HG02970 (cell line): ENCODE data around the gene NR6A1.

Source experiments
- ATAC-seq: cut with Tn5 transposase; IDR thresholded peaks from one replicate; pipeline ENCODE4 v1.9.1; 2021; ENCODE audit warnings: mild to moderate bottlenecking, moderate library complexity, moderate number of reproducible peaks; ENCODE audit not compliant: unreplicated experiment, low FRiP score

Gene NR6A1

DNA sequence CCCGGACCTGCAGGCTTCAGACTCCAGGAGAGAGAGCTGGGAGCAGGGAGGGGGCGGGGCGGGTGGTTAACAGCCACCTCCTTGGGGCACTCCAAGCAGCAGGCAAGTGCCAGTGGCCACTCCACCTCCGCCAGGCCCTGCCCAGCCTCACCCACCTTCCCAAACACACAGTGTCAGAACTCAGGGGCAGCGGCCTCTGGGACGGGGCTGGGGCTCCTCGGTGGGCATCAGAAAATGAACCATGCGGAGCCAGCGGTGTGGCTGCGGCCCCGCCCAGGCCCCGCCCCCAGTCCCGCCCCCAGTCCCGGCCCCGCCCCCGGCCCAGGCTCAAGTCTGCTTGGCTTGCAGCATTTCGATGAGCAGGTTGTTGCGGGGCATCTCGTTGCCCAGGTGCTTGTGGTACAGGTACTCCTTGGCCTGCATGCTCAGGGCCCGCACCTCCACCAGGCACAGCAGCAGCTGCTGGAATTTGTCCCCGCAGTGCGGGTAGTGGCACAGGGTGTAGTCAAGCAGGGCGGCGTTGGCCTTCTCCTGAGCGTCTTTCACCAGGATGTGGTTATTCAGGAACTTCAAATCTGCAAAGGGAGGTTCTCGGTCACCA is 288.6 kb downstream of the NR6A1 start:
- no peak for ATAC-seq

DNA sequence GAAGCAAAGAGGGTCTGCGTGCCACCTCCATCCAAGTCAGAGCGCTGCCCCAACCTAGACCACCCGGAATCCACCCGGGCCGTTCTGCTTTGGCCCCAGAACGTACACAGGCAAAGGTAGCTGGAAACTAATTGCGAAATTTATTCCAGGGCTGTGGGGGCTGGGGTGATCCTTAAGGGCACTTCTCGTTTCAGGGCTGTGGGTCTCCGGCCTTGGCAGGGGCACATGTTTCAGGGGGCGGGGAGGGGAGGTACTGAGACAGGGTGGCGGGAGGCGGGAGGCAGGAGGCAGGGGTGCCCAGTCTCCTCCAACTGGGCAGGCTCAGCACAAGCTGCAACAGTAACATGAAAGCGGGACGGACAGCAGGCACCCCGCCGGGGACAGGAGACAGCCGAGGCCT is 290.0 kb downstream of the NR6A1 start:
- no peak for ATAC-seq

DNA sequence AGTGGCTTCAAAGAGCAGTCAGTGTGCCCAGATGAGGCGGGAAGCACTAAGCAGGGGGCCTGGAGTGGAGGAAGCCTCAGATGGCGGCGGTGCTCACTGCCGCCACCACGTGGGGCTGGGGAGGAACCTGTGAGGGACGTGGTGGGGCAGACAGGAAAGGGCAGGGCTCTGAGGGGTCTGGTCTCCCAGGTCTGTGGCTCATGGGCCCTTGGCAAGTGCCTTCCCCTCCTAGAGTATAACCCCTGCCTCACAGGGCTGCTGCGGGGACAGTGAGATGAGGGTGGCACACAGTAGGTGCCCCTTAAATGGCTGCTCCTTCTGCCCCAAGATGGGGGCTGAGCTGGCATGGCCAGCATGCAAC is 290.5 kb downstream of the NR6A1 start:
- ATAC-seq: no peak

DNA sequence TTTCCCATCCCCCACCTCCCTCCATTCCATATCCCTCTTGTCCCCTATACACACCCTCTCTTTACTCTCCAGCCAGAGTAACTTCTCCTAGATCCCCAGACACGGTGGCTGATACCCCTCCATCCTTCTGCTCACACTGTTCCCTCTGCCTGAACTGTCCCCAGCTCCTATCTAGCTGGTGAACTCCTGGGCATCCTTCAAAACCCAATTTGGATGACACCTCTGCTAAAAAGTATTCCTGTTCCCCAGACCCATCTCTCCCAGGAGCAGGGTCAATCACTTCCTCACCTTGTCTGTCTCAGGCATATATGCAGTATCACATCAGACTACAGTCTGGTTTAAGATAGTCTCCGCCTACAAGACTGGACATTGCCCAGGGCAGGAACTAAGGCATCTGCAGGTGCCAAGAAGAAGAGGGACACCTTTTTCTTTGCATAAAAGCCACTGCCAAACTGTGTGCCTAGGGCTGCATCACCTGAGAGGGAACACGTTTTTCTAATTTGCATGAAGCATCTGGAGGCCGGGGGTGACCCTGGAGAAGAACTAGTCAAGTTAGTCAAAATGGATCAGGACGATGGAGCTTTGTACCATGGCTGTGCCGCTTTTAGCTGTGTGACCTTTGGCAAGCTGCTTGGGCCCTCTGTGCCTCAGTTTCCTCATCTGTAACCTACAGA is 291.0 kb downstream of the NR6A1 start:
- ATAC-seq: no peak

DNA sequence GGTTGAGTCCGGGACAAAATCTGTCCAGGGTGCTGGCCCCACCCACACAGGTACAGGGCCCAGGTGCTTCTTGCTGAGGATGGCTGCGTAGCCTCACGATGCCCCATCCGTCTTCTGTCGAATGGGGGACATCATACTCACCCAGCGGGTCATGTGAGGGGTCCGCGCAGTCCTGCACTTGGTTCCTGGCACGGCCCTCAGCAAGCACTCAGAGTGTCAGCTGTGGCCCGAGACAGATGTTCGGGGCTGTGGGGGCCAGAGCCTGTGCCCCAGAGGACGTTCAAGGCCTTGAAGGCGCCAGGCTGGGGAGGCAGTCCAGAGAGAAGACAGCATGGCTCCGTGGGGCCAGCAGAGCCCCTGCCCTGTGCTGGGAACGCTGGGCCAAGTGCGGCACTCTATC is 291.7 kb downstream of the NR6A1 start:
- ATAC-seq: no peak

DNA sequence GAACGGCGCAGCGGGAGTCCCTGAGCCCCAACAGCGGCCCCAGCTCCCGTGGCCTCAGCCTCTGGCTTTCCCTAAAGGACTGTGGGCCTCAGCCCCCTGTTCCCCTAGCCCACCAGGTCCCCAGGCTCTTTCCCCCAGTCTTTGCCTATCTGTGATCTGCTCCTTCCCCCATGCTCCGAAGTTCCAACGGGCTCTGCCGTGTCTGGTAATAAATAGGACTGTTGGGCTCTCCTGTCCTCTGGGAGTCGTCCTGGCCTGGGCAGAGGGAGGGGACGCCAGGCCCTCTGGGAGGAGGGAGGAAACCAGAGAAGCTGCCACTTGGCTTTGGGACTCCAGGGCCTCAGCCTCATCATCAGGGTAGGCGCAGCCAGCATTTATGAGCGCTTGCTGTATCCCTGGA is 292.8 kb downstream of the NR6A1 start:
- ATAC-seq: no peak

DNA sequence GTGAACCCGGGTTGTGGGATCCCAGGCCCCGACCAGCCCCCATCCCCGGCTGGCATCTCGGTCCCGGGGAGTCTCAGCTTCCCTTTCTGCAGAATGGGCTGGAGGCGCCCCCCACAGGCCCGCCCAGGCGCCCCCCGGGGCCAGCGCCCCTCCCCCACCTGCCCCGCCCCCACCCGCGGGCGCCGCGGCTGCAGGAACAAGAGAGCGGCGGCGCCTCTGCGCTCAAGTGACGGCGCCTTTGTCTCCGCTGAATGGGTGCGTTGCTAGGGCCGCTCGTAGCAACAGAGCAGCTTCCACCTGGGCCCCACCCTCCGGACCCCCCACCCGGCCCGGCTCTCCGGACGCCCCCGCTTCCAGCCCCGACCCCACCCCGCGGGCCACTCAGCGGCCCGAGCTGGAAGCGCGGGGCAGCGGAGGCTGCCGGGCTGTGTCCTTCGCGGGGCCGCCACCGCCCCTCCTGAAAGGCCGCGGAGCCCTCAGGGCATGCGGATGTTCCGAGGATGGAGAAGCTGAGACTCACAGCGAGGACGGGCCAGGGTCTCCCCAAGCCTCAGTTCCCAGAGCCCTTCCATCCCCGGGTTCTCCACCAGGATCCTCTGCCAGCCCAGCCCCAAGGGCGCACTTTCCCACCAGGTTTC is 293.3 kb downstream of the NR6A1 start:
- no peak for ATAC-seq

DNA sequence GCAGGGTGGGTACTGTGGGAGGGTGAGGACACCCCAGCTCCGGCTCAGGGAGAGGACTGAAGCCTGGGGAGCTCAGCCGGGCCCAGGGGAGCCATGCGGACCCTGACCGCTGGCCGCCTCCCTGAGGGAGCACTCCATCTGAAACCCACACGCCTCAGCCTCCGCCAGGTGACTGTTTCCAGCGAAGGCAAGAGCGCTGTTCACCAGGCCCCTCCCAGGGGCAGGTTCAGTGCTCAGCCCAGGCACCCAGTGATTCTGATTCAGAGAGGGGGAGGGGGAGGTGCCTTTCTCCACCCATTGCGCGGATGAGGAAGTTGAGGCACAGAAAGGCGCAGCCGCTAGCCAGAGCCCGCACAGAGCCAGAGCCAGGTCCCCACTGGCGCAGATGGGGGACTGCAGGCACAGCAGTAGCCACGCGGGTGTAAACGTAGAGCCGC is 293.9 kb downstream of the NR6A1 start:
- ATAC-seq: no peak

DNA sequence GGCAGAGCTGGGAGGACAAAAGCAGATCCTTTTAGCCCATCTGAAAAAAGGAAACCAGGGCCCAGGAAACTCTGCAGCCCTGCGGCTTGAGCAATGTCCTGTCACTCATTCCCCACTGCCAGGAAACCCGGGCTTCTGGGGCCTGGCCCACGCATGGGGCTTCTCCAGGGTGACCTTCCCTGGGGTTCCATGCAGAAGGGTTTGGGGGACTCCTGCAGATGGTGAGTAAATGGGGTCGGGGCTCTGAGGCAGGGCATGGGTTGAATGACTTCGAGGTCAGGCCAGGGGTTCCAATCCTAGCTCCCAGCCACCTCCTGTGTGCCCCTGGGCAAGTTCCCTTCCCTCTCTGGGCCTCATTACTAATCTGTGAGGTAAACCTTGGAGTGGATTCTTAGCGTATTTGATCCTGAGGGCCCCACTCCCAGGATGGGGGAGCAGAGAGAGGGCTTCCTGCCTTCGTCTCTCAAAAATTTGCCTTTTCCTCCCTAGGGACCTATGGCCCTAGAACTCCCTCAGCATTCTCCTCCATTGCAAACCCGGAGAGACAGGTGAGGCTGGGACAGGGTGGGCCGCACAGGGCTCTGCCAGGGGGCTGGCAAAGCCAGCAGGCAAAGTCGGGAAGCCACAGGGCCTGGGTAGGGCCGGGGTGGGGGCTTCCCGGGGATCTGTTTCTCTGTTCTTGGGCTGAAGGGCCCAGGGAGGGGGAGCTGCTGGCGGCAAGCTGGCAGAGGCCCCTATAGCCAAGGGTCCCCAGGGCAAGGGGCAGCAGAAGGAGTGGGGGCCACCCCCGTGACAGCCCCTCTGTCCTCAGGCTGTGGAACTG is 295.0 kb downstream of the NR6A1 start:
- ATAC-seq: no peak

DNA sequence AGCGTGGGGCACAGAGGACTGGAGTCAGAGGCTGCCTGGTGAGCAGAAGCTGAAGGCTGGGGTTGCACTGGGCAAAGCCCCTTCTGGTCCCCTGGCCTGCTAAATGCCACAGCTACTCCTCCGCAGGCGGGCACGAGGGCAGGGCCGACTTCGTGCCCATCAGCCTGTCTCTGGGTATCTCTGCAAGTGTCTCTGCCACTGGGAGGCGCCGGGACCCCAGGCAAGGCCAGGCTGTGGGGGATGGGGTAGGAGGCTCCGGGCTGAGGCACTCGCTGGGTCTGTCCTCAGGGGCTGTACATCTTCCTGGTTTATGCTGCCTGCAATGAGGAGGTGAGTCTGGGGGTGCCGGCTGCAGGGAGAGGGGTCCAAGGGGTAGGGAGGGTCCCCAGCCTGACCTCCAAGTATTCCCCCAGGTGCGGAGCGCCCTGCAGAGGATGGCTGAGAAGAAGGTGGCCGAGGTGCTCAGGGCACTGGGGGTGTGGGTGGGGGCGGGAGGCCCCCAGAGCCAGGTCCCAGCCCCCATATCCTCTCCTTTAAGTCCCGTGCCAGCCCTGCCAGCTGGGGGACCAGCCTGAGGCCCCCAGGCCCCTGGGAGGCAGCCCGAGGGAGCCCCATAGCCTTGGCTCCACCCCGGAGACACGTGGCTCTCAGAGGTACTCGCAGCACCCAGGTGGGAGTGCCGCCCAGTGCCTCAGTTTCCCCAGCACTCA is 295.8 kb downstream of the NR6A1 start:
- no peak for ATAC-seq

DNA sequence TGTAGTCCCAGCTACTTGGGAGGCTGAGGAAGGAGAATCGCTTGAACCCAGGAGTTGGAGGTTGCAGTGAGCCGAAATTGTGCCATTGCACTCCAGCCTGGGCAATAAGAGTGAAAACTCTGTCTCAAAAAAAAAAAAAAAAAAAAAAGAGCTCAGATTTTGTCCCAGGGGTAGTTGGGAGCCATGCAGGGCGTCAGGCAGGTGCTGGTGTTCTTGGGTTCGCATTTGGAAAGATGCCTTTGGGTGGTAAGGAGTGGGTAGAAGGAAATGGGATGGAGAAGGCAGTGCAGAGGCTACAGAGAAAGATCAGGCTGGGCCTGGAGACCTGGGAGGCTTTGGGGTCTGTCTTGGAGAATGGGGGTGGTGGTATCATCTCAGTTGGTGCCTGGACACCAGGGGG is 297.0 kb downstream of the NR6A1 start:
- ATAC-seq: no peak

DNA sequence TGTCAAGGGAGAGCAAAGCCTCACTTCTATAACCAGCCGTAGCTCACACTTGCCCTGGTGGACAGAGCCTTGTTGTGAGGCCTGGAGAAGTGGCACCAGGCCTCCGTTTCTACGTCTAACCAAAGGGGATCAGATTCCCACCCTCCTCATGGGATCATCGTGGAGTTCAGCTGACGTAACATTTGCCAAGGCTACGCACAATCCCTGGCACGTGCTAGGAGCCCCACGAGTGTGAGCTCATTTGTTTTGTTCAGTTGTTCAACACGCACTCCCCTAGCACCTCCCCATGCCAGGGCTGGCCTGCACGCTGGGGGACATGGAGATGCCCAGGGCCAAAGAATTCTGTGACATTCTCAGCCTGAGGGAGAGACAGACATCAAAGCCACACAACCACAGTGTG is 297.8 kb downstream of the NR6A1 start:
- no peak for ATAC-seq

DNA sequence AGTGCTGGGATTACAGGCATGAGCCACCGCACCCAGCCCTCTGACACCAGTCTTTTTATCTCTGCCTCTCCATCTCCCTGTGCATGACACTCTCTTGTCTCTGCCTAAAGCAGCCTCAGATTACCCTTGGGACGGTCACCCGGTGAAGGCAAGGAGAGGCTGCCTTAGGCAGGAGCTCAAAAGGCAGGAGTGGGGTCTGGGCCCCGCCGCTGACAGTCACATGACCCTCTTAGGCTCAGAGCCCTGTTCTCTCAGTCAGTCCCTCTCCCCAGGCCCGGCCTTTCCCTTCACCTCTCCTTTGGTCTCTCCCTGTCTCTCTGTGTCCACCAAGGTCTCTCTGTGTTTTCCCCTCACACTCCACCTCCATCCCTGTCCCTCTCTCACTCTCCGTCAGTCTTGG is 298.3 kb downstream of the NR6A1 start:
- ATAC-seq: no peak

DNA sequence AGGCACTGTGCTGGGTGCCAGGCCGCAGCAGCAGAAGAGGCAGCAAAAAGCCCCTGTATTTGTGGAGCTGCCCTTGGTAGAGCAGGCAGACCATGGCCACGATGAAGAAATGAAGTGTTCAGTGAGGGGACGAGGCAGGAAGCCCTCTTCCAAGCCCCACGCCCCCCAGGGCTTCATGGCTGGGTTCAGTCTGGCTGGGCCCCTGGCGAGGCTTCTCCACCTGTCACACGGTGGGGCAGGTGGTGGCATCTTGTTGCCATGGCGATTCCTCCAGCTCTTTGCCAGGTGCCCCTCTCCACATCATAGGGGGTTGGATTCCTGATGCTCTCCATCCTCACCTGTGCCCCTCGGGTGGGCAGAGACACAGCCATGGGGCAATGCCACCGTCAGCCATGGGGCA is 299.4 kb downstream of the NR6A1 start:
- no peak for ATAC-seq

DNA sequence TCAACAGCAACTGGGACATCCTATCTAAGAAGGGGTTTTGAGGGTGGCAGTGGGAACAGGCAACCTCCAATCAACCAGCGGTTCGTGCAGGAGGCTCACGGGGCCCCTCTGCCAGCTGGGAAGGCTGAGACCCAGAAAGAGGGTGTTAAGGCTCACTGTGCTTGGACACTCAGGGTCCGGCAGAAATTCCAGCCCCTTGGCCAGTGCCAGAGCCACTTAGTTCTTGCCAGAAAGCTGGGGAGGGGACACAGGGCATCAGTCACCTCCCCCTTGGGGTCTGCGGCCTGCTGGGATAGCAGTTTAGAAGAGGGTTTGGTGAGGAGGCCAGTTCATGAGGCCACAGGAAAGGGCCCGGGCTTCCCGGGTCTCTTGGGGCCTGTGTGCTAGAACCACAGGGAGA is 300.4 kb downstream of the NR6A1 start:
- ATAC-seq: no peak

DNA sequence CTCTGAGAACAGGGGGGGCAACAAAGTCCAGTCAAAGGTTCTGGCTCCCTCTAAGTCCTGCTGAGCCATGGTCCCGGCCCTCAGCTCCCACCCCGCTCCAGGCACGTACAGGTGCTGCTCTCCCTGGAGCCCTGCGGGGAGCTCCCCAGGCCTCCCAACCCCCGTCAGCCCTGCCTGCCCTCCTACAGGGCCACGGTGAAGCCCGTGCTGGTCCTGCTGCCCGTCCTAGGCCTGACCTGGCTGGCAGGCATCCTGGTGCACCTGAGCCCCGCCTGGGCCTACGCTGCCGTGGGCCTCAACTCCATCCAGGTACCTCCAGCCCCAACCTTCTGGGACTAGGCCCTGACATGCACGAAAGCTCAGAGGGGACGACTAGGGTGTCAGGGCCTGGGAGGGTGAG is 300.8 kb downstream of the NR6A1 start:
- no peak for ATAC-seq

DNA sequence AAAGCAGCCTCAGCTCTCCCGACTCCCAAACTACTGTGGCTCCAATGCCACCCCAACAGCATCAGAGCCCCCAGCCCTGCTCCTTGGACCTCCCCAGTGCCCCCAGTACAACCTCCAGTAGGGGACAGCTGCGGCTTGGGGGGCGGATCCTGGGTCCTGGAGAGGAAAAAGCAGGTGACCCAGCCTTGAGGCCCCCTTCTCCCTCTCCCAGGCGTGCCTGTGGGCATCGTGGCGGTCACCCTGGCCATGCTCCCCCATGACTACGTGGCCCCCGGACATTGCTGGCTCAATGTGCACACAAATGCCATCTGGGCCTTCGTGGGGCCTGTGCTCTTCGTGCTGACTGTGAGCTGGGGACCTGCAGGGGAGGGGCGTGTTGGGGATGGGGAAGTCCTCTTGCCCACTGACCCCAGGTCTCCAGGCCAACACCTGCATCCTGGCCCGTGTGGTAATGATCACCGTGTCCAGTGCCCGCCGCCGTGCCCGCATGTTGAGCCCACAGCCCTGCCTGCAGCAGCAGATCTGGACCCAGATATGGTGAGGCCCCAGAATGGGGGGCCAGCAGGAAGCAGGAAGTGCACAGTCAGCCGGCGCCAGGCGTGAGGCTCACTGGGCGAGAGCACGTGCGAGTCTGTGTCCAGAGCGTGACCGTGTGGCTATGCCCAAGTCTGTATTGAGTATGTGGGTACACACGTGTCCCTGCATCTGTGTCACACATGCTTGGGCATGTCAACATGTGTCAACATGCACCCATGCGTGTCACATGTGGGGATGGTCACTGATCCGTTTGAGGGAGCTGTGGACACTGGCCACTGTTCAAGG is 301.9 kb downstream of the NR6A1 start:
- no peak for ATAC-seq

DNA sequence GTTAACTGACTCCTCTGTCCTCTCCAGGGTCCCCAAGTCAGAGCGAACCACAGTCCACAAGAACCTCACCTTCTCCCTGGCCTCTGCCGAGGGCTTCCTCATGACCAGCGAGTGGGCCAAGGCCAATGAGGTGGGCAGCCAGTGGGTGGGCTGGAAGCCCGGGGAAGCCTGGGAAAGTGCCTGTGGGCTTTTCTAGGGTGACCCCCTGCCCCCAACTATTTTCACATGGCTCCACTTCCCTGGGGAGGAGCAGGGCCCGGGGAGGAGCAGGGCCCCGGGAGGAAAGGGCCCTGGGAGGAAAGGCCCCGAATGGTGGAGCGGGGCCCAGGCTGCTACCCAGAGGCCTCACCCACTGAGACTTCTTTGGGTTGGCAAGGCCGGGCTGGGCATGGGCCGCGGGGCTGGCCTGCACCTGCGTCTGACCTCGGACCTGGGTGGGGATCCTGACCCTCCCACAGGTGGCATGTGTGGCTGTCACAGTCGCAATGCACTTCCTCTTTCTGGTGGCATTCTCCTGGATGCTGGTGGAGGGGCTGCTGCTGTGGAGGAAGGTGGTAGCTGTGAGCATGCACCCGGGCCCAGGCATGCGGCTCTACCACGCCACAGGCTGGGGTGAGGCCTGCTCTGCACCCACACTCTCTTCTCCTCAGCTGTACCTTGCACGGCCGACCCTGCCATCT is 302.9 kb downstream of the NR6A1 start:
- ATAC-seq: no peak

DNA sequence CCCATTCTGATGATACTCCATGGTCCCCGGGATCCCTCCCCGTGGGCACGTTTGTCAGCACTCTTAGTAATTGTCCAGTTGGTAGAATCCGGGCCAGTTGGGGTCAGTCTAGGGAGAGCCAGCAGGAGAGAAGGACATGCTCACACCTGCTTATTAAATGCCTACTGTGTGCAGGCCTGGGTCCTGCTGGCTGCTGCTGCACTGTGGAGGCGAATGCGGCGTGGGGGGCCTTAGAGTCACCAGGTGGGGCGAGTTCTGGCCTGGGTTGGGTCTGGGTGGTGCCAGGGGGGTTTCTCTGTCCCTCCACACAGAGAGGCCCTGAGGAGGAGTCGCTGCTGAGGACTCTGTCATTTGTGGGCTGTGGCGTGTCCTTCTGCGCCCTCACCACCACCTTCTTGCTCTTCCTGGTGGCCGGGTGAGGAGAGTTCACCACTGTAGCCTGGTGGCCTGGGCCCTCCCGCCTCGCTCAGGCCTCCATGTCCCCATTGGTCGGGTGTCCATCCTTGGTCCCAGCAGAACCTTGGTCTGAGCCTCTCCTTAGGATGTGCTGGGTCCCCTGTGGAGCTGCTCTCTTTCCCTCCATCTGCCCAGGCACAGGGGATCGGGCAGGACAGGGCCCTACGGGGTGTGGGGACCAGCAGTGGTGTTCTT is 303.6 kb downstream of the NR6A1 start:
- ATAC-seq: no peak
